Glutamatergic neuron (in vitro differentiated cells): ENCODE measurements around the gene TESK2. TPM values are rescaled to one million over a fixed set of nuclear protein-coding genes. Genes with fewer than 3 reads are reported as not detected.

Experiments
- DNase-seq: peaks from one replicate; pipeline ENCODE4 v3.0.0; 2022
- H3K27ac Mint-ChIP-seq: one replicate; pipeline ENCODE4 v1.8.0; 2020; ENCODE audit warnings: mild to moderate bottlenecking, mixed read lengths, inconsistent platforms; ENCODE audit not compliant: unreplicated experiment
- H3K27me3 Mint-ChIP-seq: one replicate; pipeline ENCODE4 v1.8.0; 2020; ENCODE audit warnings: mild to moderate bottlenecking, moderate library complexity, mixed read lengths, inconsistent platforms; ENCODE audit not compliant: unreplicated experiment
- H3K36me3 Mint-ChIP-seq: one replicate; pipeline ENCODE4 v1.8.0; 2020; ENCODE audit warnings: mild to moderate bottlenecking, mixed read lengths, inconsistent platforms; ENCODE audit not compliant: unreplicated experiment
- H3K4me1 Mint-ChIP-seq: one replicate; pipeline ENCODE4 v1.8.0; 2020; ENCODE audit warnings: mild to moderate bottlenecking, low read depth, mixed read lengths, inconsistent platforms; ENCODE audit not compliant: unreplicated experiment
- H3K4me3 Mint-ChIP-seq: one replicate; pipeline ENCODE4 v1.8.0; 2020; ENCODE audit warnings: mild to moderate bottlenecking, mixed read lengths, inconsistent platforms; ENCODE audit not compliant: unreplicated experiment
- H3K9me3 Mint-ChIP-seq: one replicate; pipeline ENCODE4 v1.8.0; 2020; ENCODE audit warnings: mild to moderate bottlenecking, moderate library complexity, mixed read lengths, inconsistent platforms; ENCODE audit not compliant: unreplicated experiment
- CTCF ChIP-seq: fragments of 200-600 bp; sonication (generic); IDR thresholded peaks from one replicate; pipeline ENCODE4 v1.5.0; 2021; ENCODE audit not compliant: partially characterized antibody, unreplicated experiment
- total RNA-seq: library from RNA; stranded (reverse); fragmentation: NEBNext Ultra II Directional; extraction: Animal tissue kit (Norgen Biotek cat#: 25700); gene quantifications from one replicate; pipeline ENCODE4 v1.2.1, GENCODE V29; 2021; ENCODE audit not compliant: unreplicated experiment

Gene TESK2
- total RNA-seq, 1 donor from 2014 or later: 3.3 TPM

DNA sequence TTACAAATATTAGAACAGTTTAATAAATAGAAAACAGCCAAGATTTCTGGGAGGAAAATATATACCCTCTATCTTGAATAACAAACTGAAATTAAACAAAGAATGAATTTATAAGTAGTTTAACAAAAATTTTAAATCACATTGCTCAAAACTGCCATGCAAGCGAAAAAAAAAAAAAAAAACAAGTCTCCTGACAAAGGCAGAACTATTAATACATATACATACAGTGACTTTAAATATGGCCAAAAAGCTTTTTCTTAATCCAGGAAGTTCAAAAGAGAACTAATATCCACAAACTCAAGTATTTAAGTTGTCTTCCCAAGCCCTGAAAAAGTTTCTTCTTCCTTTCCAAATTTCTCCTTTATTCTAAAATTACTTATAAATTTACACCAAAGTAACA lies 87.2 kb downstream of the TESK2 start:
- no peak overlapping the region for H3K4me3 Mint-ChIP-seq
- no peaks in the 10 kb centered on the region for H3K4me1 Mint-ChIP-seq
- H3K36me3 Mint-ChIP-seq: no peaks in the 10 kb centered on the region
- no peaks in the 10 kb centered on the region for H3K9me3 Mint-ChIP-seq
- no peak for DNase-seq
- no peaks in the 10 kb centered on the region for H3K27me3 Mint-ChIP-seq
- TF ChIP-seq CTCF: no peak
- H3K27ac Mint-ChIP-seq: no peak overlapping the region

DNA sequence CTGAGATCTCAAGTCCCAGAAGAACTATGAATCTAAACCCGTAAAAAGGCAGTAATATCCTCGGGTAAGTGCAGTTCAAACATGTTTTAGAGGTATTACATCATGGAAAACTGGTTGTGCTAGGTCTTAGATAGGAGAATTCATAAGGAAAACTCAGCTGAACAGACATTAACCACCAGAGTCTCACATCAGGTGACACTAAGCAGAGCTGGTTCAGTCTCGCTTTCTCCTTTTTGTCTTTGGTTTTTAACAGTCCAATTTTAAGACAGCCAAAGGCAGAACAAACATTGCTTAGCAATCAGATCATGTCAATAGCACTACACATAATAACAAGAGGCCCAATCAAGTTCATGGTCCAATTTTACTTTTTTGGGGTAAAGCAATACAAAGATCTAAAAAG lies 87.7 kb downstream of the TESK2 start:
- H3K9me3 Mint-ChIP-seq: no peaks in the 10 kb centered on the region
- no peaks in the 10 kb centered on the region for H3K27me3 Mint-ChIP-seq
- H3K36me3 Mint-ChIP-seq: no peaks in the 10 kb centered on the region

GRCh38 chr1:45401524-45401923 lies 89.4 kb downstream of the TESK2 start:
- DNase-seq: no peak
- no peaks in the 10 kb centered on the region for H3K4me1 Mint-ChIP-seq
- H3K27me3 Mint-ChIP-seq: no peaks in the 10 kb centered on the region
- no peak overlapping the region for H3K27ac Mint-ChIP-seq
- H3K36me3 Mint-ChIP-seq: no peaks in the 10 kb centered on the region
- H3K9me3 Mint-ChIP-seq: peaks cover 1% of the 10 kb centered on the region
- no peak overlapping the region for H3K4me3 Mint-ChIP-seq
- no peak for TF ChIP-seq CTCF

More for the DNA sequence above, 87.7 kb downstream of the TESK2 start:
- no peak for TF ChIP-seq CTCF
- DNase-seq: no peak
- no peak overlapping the region for H3K4me3 Mint-ChIP-seq
- no peaks in the 10 kb centered on the region for H3K4me1 Mint-ChIP-seq
- H3K27ac Mint-ChIP-seq: no peak overlapping the region

DNA sequence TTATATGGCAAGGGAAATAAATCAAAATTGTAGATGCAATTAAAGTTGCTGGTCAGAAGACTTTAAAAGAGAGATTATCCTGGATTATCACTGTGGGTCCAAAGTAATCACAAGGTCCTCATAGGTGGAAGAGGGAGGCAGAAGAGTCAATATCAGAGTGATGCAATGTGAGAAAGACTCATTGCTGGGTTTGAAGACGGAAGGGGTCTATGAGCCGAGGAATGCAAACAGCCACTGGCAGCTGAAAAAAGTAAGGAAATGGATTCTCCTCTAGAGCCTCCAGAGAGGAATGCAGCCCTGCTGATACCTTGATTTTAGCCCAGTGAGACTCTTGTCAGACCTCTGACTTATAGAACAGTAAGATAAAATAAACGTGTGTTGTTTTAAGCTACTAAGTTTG lies 90.9 kb downstream of the TESK2 start:
- DNase-seq: no peak
- TF ChIP-seq CTCF: no peak
- H3K4me3 Mint-ChIP-seq: no peak overlapping the region
- no peaks in the 10 kb centered on the region for H3K4me1 Mint-ChIP-seq
- peaks cover 1% of the 10 kb centered on the region for H3K9me3 Mint-ChIP-seq
- no peak overlapping the region for H3K27ac Mint-ChIP-seq
- no peaks in the 10 kb centered on the region for H3K27me3 Mint-ChIP-seq
- no peaks in the 10 kb centered on the region for H3K36me3 Mint-ChIP-seq

DNA sequence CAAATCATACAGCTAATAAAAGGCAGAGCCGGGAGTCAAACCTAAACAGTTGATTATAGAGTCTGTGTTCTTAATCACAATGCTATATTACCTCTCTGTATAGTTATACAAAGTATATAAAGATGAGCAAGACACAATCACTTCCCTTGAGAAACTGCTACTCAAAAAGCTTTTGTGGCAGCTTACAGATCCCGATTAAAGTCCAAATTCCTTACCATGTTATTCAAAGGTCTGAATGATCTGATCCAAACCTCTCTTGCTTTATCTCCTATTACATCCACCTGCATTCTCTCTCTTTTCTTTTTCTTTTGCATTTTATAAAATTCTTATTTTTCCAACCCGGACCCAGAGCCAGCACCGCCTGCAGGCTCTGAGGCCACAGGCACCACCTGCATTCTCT lies 93.7 kb downstream of the TESK2 start:
- H3K36me3 Mint-ChIP-seq: no peaks in the 10 kb centered on the region
- peaks cover 2% of the 10 kb centered on the region for H3K27me3 Mint-ChIP-seq
- no peak overlapping the region for H3K27ac Mint-ChIP-seq
- H3K4me1 Mint-ChIP-seq: no peaks in the 10 kb centered on the region
- H3K9me3 Mint-ChIP-seq: peaks cover 1% of the 10 kb centered on the region
- no peak overlapping the region for H3K4me3 Mint-ChIP-seq
- no peak for TF ChIP-seq CTCF
- DNase-seq: no peak
